Measurements from ENCODE around the gene DRD3.

Gene DRD3

DNA sequence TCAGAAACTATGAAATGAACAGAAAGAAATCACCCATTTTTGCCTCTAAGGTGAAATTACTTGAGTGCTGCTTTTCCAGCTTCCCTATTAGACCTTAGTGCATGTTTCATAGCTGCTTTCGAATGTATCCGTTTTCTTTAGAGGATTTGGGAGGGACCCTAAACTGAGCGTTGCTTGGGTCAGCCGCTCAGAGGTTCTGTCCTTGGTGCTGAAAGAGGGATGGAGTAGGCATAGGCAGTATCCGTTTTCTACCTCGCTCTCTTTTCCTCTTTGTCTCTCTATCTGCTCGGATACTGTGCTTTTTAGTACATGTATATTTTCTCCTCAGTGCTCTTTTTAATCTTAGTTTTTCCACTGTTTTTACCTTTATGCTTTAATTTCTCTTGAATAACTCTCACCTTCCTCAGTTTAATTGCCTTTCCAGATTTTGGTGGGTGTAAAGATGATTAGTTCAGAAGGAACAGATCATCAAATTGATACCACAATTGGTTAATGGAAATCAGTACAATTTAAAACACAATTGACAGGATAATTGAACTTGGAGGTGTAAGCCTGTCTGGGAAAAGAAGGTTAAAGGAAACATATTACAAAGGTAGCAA is at the start of gene DRD3:
DRD3 (minus strand) TSS at position 283 of the 599 bp plus-strand sequence. CDS start 7,060 bp downstream, outside the sequence.
- no peak for DNase-seq

DNA sequence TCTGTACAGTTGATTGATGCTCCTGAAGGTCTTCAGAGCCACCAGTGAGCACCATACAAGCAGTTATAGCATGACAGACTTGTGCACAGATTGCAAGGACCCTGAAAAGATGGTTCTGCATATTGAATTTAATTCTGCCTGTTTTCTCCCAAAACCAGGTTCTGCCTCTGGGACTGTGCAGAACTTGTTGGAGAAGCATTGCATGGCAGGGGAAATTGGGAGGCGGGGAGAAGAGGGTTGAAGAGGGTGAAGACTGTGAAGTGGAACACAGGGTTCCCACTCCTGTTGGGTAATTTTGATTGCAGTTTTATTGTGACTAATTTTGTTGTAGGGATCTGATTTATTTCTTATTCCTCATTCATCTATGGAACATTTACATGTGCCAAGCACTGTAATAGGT is 48.2 kb upstream of the DRD3 start:
- DNase-seq = no peak

GRCh38 chr3:114226313-114226712 is 47.5 kb upstream of the DRD3 start:
- no peak for DNase-seq

DNA sequence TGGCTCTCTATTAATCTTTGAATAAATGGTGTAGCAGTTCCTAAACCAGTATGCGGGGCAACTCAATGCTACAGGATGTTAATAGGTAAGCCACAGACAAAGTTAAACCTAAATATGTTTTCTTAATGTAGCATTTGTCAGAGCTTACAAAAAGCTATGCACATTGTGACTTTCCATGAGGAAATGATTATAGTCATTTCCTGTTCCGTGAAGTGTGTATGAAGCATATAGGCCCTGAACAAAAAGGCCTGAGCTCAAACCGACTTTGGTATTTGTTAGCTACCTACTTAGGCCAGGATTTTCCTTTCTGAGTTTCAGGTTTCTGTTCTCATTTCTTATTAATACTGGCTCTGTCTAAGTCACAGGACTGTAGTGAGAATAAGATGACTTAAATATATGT is 44.3 kb upstream of the DRD3 start:
- DNase-seq = no peak

GRCh38 chr3:114221881-114222264 is 43.0 kb upstream of the DRD3 start:
- no peak for DNase-seq

DNA sequence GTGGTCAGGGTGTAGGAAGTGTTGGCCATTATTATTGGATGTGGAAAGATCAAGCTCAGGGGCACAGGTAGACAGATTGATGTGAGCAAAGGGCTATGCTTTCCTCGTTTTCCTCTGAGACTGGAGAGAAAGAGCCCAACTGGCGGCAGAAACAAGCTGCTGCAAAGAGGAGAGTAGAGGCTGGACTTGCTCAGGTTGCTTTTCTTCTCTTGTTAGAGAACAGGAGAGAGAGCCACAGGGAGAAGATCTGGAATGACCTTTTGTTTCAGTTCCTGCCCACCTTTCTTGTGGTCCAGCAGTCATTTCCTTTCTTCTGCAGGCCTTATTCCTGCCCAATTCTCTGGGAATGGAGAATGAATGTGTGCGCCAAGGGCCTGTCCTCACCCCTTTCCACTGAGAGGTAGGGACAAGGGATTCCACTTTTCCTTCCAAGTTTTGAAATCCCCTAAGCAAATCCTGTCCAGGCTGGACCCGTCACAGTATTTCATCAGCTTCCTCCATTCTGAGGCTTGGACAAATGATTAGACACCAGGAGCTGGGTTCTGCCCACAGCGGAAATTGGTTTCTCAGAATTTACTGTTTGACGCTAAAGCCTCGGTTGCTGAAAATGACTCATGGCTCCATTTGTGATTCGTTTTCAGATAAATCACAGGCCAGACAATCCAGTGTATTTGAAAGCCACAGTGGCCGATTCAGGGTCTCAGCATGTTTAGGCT is 42.5 kb upstream of the DRD3 start:
- no peak for DNase-seq

DNA sequence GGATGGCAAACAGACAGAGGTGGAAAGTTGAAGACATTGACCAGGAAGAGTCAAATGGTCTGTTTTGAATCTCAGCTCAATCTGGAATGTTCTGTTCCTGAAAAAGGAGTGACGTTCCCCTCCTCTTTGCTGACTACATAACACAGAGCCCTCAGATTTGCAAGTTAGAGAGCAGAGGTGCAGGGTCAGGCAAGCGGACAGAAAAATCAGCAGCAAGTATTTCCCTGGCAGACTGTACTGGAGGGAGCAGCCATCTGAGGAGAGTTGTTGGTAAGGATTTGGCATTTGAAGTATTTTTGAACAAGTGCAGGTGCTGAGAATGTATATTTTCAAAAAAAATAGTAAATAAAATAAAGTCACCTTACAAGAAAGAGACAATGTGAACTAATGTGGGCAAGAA is 40.9 kb upstream of the DRD3 start:
- DNase-seq = no peak

DNA sequence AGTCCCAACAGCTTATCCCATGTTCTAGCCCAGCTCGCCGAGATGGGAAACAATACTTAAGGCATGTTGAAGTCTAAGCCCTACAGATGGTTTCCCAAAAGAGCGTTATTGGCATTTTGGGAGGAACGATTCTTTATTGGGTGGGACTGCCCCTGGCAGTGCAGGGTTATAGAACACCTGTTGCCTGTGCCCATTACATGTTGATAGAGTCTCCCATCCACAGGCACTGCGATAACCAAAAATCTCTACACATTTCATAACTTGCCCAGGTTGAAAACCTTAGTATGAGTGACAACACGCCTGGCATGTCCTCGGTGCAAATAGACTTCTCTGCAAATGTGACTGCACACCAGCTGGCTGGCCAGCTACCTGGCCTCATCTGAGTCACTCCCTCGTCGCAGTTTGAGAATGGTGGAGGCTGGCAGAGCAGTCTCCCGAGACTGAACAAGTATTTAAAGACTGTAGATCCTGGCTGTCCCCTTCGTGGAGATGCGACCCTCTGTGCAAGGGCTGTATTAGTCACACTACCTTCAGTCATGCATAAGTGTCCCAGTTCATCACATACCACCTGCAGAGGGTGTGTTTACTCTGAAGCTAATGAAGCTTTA is 39.8 kb upstream of the DRD3 start:
- DNase-seq = no peak

- DNase-seq = no peak
These were observed 39.2 kb upstream of the DRD3 start for GRCh38 chr3:114218006-114218405.

DNA sequence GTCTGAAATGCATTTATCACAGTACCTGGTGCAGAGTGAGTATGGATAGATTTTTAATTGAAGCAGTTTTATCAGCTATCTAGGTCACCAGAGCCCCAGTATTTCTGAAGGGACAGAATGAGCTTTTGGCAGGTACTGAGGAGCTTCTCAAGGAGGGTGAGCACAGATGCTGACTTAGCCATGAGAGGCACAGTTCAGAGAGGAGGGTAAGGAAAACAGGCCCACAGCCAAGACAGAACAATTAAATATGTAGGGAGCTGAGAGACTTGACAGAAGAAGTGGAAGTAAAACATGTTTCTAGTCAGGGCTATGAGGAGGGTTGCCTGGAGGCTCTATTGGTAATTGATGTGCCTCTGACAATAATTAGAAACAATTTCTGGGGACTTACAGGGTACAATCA is 38.4 kb upstream of the DRD3 start:
- DNase-seq = no peak

DNA sequence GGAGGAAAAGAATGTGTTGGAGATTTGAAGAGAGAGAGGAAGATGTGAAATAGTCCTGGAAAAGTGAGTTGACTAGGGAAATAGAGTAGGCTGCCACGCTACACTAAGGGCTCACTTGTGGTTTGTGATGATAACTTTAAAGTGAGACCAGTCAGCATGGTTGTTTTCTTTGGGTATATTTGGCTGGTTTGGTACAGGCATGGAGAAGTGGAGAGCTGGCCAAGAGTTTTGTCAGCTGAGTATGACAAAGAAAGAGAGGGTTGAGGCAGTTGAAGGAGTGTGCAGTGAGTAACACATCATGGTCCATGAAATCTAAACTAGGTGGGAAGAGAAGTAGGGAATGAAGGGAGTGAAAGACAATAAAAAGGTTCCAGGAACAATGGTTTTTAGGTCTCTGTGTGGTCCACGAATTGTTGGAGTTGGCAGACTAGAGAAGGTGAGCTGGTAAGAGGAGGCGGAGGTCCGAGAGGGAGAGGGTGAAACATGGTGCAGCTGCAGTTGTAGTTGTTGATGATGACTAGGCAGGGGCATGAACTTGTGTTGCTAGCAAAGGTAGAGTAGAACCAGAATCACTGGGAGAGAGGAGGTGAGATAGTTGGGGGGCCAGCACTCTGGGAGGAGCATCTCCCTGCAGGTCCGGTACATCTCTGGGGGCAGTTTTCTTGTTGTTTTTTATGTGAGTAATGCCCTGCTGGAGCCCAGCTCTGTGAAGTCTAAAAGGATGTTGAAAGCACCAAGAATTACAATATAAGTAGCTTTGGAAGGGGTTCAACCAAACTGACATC is 37.5 kb upstream of the DRD3 start:
- DNase-seq = no peak

GRCh38 chr3:114214542-114215341 is 35.9 kb upstream of the DRD3 start:
- DNase-seq = no peak

- DNase-seq = no peak
These were observed 35.0 kb upstream of the DRD3 start for GRCh38 chr3:114213627-114214541.

DNA sequence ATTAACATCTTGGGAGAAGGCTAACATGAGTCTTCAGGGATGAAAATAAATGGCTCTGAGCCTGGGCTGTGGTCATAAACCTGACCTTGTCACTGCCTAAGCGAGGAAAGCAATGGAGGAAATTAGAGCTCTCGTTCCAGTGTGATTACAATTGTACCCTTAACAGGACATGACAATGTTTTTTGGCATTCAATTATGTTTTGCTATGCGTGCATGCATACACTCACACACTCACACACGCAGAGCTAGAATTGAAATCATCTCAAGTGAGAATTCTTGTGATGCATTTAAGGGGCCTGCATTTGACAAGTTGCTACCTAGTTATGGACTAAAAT is 34.4 kb upstream of the DRD3 start:
- DNase-seq = no peak

GRCh38 chr3:114212646-114213045 is 33.8 kb upstream of the DRD3 start:
- no peak for DNase-seq

GRCh38 chr3:114207768-114208167 is 28.9 kb upstream of the DRD3 start:
- DNase-seq = no peak

- DNase-seq = no peak
These were observed 27.5 kb upstream of the DRD3 start for GRCh38 chr3:114206342-114206741.

- no peak for DNase-seq
These were observed 26.7 kb upstream of the DRD3 start for GRCh38 chr3:114205541-114205940.

GRCh38 chr3:114194750-114195149 is 15.9 kb upstream of the DRD3 start:
- no peak for DNase-seq

GRCh38 chr3:114192136-114192535 is 13.3 kb upstream of the DRD3 start:
- DNase-seq = no peak

DNA sequence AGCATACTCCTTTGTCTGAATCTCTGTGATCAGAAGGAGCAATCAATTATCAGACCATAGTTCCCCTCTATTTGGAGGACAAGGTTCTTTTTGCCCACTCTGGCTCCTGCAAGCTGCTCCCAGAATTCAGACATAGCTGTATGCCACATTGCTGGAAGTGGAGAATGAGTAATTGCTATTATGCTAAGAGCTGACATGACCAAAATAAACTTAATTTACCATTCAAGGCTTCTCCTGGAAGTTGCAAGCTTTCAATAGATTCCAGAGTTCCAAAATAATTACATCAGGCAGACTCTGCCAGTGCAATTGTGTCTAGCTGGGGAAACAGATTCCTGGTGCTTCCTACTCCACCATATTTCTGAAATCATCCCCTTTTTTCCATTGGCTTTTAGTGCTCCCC is 7.6 kb upstream of the DRD3 start:
- DNase-seq = no peak

- DNase-seq = peak; percentile 90
These were observed 723 bp upstream of the DRD3 start for GRCh38 chr3:114179575-114179974.

All from DMS53 (cell line).